CD4-positive, alpha-beta T cell treated with Interleukin-12 subunit alpha and Interleukin-12 subunit beta, for 1 hour (primary cell): ENCODE measurements around the gene SOD3.

Experiments
- DNase-seq: peaks from one replicate; pipeline ENCODE4 v3.0.0-alpha.2; 2020

Gene SOD3

GRCh38 chr4:24777536-24778463 lies 17.6 kb upstream of the SOD3 start:
- no peak for DNase-seq

GRCh38 chr4:24778464-24779225 lies 16.7 kb upstream of the SOD3 start:
- DNase-seq = no peak

GRCh38 chr4:24780936-24781495 lies 14.4 kb upstream of the SOD3 start:
- no peak for DNase-seq

GRCh38 chr4:24781999-24782745 lies 13.2 kb upstream of the SOD3 start:
- DNase-seq = no peak

GRCh38 chr4:24783506-24783905 lies 11.9 kb upstream of the SOD3 start:
- DNase-seq = no peak

- DNase-seq = no peak
Measured at GRCh38 chr4:24791043-24791442, 4.3 kb upstream of the SOD3 start.

GRCh38 chr4:24792552-24792951 lies 2.8 kb upstream of the SOD3 start:
- DNase-seq = no peak

- no peak for DNase-seq
Measured at GRCh38 chr4:24793219-24794005, 2.0 kb upstream of the SOD3 start.

- DNase-seq = no peak
Measured at GRCh38 chr4:24794051-24794450, 1.3 kb upstream of the SOD3 start.

- no peak for DNase-seq
Measured at GRCh38 chr4:24794480-24794879, 893 bp upstream of the SOD3 start.

GRCh38 chr4:24795666-24796381 lies 451 bp downstream of the SOD3 start:
- no peak for DNase-seq

- no peak for DNase-seq
Measured at GRCh38 chr4:24796620-24797019, 1.2 kb downstream of the SOD3 start.

- DNase-seq = no peak
Measured at GRCh38 chr4:24798036-24798610, 2.8 kb downstream of the SOD3 start.

- DNase-seq = no peak
Measured at GRCh38 chr4:24799196-24799543, 3.8 kb downstream of the SOD3 start.

GRCh38 chr4:24799544-24800324 lies 4.4 kb downstream of the SOD3 start:
- no peak for DNase-seq

- DNase-seq = no peak
Measured at GRCh38 chr4:24800325-24800895, 5.0 kb downstream of the SOD3 start.

- no peak for DNase-seq
Measured at GRCh38 chr4:24801136-24801855, 5.9 kb downstream of the SOD3 start.

- DNase-seq = no peak
Measured at GRCh38 chr4:24802648-24803047, 7.3 kb downstream of the SOD3 start.

- DNase-seq = no peak
Measured at GRCh38 chr4:24805067-24805466, 9.7 kb downstream of the SOD3 start.
